ES-I3 (cell line): Measurements from ENCODE around the gene FDXR.
"Not testable (repeated sequence)": the region's sequence is repeated elsewhere in the genome, so short reads cannot be mapped to it uniquely, and the experiment has no call there.

Experiments used
- H3K36me3 ChIP-seq: 2 replicates; pipeline ENCODE4 v1.6.1; 2013; ENCODE audit warnings: mild to moderate bottlenecking, low read length, control low read depth, moderate library complexity; ENCODE audit not compliant: insufficient read depth
- H3K4me1 ChIP-seq: 2 replicates; pipeline ENCODE4 v1.6.1; 2013; ENCODE audit warnings: mild to moderate bottlenecking, control low read depth, low read length; ENCODE audit not compliant: insufficient read depth
- H3K9ac ChIP-seq: 2 replicates; pipeline ENCODE4 v1.6.1; 2013; ENCODE audit warnings: low read depth, mild to moderate bottlenecking, low read length, moderate library complexity
- H3K9me3 ChIP-seq: 2 replicates; pipeline ENCODE4 v1.6.1; 2013; ENCODE audit warnings: mild to moderate bottlenecking, low read length, moderate library complexity; ENCODE audit not compliant: control insufficient read depth, insufficient read depth

The FDXR gene

GRCh38 chr17:74907012-74907411, 34.2 kb upstream of the FDXR start:
- peaks cover 13% of the 10 kb centered on the region for H3K4me1 ChIP-seq
- no peaks in the 10 kb centered on the region for H3K9me3 ChIP-seq
- H3K9ac ChIP-seq: no peak overlapping the region
- H3K36me3 ChIP-seq: no peaks in the 10 kb centered on the region

GRCh38 chr17:74906214-74906793, 33.5 kb upstream of the FDXR start:
- H3K9me3 ChIP-seq: not testable (repeated sequence)
- peaks cover 13% of the 10 kb centered on the region for H3K4me1 ChIP-seq

GRCh38 chr17:74904687-74905409, 32.1 kb upstream of the FDXR start:
- Histone ChIP-seq H3K36me3 (no peaks in the 10 kb centered on the region), H3K9me3 (no peaks in the 10 kb centered on the region), H3K4me1 (peaks cover 7% of the 10 kb centered on the region), H3K9ac (no peak overlapping the region)

More at GRCh38 chr17:74906214-74906793, 33.5 kb upstream of the FDXR start:
- H3K36me3 ChIP-seq, H3K9ac ChIP-seq: not testable (repeated sequence)

GRCh38 chr17:74903671-74904070, 30.9 kb upstream of the FDXR start:
- Histone ChIP-seq H3K36me3 (no peaks in the 10 kb centered on the region), H3K9me3 (no peaks in the 10 kb centered on the region), H3K9ac (no peak overlapping the region), H3K4me1 (peaks cover 3% of the 10 kb centered on the region)

GRCh38 chr17:74903034-74903433, 30.2 kb upstream of the FDXR start:
- Histone ChIP-seq H3K4me1 (peaks cover 3% of the 10 kb centered on the region), H3K9me3 (no peaks in the 10 kb centered on the region), H3K36me3 (no peaks in the 10 kb centered on the region), H3K9ac (no peak overlapping the region)

GRCh38 chr17:74901353-74902135, 28.8 kb upstream of the FDXR start:
- H3K36me3 ChIP-seq: no peaks in the 10 kb centered on the region
- H3K9ac ChIP-seq: no peak overlapping the region

GRCh38 chr17:74900208-74900607, 27.4 kb upstream of the FDXR start:
- H3K36me3 ChIP-seq: no peaks in the 10 kb centered on the region
- H3K9ac ChIP-seq: no peak overlapping the region
- no peaks in the 10 kb centered on the region for H3K9me3 ChIP-seq
- H3K4me1 ChIP-seq: peaks cover 3% of the 10 kb centered on the region

More at GRCh38 chr17:74901353-74902135, 28.8 kb upstream of the FDXR start:
- Histone ChIP-seq H3K4me1 (peaks cover 3% of the 10 kb centered on the region), H3K9me3 (no peaks in the 10 kb centered on the region)

- no peak overlapping the region for H3K9ac ChIP-seq
- H3K9me3 ChIP-seq: no peaks in the 10 kb centered on the region
- no peaks in the 10 kb centered on the region for H3K36me3 ChIP-seq
- H3K4me1 ChIP-seq: 0 out of 2 replicates have a peak, but pooled peaks cover 3% of the 10 kb centered on the region
Measured at GRCh38 chr17:74898376-74898946, 25.7 kb upstream of the FDXR start.

- Histone ChIP-seq H3K36me3 (no peaks in the 10 kb centered on the region), H3K9me3 (no peaks in the 10 kb centered on the region), H3K4me1 (peaks cover 8% of the 10 kb centered on the region), H3K9ac (peak overlapping the region; percentile 63; the same call in 1 of the 2 replicates)
Measured at GRCh38 chr17:74893936-74894671, 21.3 kb upstream of the FDXR start.

- Histone ChIP-seq H3K36me3 (no peaks in the 10 kb centered on the region), H3K4me1 (peaks cover 16% of the 10 kb centered on the region), H3K9me3 (no peaks in the 10 kb centered on the region), H3K9ac (peak within 1 kb of the TSS; percentile 63; the same call in 1 of the 2 replicates)
Measured at GRCh38 chr17:74892974-74893911, 20.4 kb upstream of the FDXR start, which contains the start of gene FADS6. Gene FADS6 (minus strand): TSS chr17:74893633. CDS start chr17:74893595, 38 bp downstream.

GRCh38 chr17:74892013-74892841, 19.4 kb upstream of the FDXR start:
- Histone ChIP-seq H3K9ac (peak overlapping the region; percentile 63; the same call in 1 of the 2 replicates), H3K36me3 (no peaks in the 10 kb centered on the region), H3K9me3 (no peaks in the 10 kb centered on the region), H3K4me1 (peaks cover 16% of the 10 kb centered on the region)

GRCh38 chr17:74890554-74890953, 17.8 kb upstream of the FDXR start:
- Histone ChIP-seq H3K9me3 (no peaks in the 10 kb centered on the region), H3K9ac (no peak overlapping the region), H3K4me1 (peaks cover 16% of the 10 kb centered on the region), H3K36me3 (no peaks in the 10 kb centered on the region)
